Measurements from ENCODE around the gene ALDH1B1. TPM values are rescaled to one million over a fixed set of nuclear protein-coding genes. Genes with fewer than 3 reads are reported as not detected.
A peak's percentile ranks its signal among the peaks of the same experiment; 100 is the strongest.

The ALDH1B1 gene
- total and polyA plus RNA-seq, 10 of the 15 experiments (the other 5 are each of a cell fraction or from before 2014, with no cell fraction given): 8.6 to 38.5 (median 30.9) TPM

- RAD21 ChIA-PET (ENCODE audit: unreplicated experiment): interaction anchor here (1.1 to 1.3 kb wide), 2 partner anchors 11 kb away, joined by 3 to 4 read pairs; no protein-coding TSS in a partner anchor
- no peak for ATAC-seq
- H3K27me3 ChIP-seq (replicated peaks in 1 of 2; ENCODE audit: control insufficient read depth in 2 of 2, insufficient read depth in 2 of 2, low read length in 1 of 2): no peaks in the 10 kb centered on the region
- peaks cover 10% of the 10 kb centered on the region for H3K79me2 ChIP-seq (ENCODE audit: control insufficient read depth, insufficient read depth, low read length)
- CTCF ChIA-PET: interaction anchor here (1.1 to 2.6 kb wide), 4 partner anchors 14 to 162 kb away, joined by 3 to 14 read pairs (median 6); no protein-coding TSS in a partner anchor
- H2AFZ ChIP-seq (ENCODE audit: control insufficient read depth, low read depth, low read length): no peak overlapping the region
- in situ Hi-C loops (cut with MboI) (no loop called here), intact Hi-C loops (cut with micrococcal nuclease; ENCODE audit: unreplicated experiment) (no loop called here)
- BruUV-seq (replicated peaks): no TSS peak
- SMC1A ChIA-PET (ENCODE audit: uncharacterized antibody, unreplicated experiment): interaction anchor here (1.4 to 1.5 kb wide), 2 partner anchors 16 to 300 kb away, joined by 3 to 5 read pairs; no protein-coding TSS in a partner anchor
- no peak for DNase-seq (ENCODE audit: low read depth, low spot score)
- H3K4me3 ChIP-seq: no peak overlapping the region
- POLR2A ChIA-PET: interaction anchor here (0.5 to 1.2 kb wide), 3 partner anchors 14 to 1361 kb away, joined by 3 to 6 read pairs (median 3); no protein-coding TSS in a partner anchor
- WGBS (ENCODE audit: insufficient coverage, insufficient replicate concordance, low lambda C conversion rate, missing lambda C conversion rate): 37% methylated on average over 7 of the region's 7 CpGs
- no peak for FAIRE-seq
- no peaks in the 10 kb centered on the region for H3K36me3 ChIP-seq (ENCODE audit: control insufficient read depth in 2 of 2, insufficient read depth in 2 of 2, low read length in 1 of 2)
- H3K4me2 ChIP-seq (ENCODE audit: control insufficient read depth, insufficient read depth): no peak overlapping the region
- H4K20me1 ChIP-seq (ENCODE audit: control insufficient read depth, insufficient read depth): no peaks in the 10 kb centered on the region
- H3K4me1 ChIP-seq (ENCODE audit: control insufficient read depth, insufficient read depth, low read length): peaks cover 3% of the 10 kb centered on the region; the same call in 1 of the 2 replicates
- no peak overlapping the region for H3K27ac ChIP-seq (ENCODE audit: control insufficient read depth, insufficient read depth)
- H3K9ac ChIP-seq (ENCODE audit: control insufficient read depth, insufficient read depth, low read length): no peak overlapping the region
- peaks cover 6% of the 10 kb centered on the region; the same call in 1 of the 3 replicates for H3K9me3 ChIP-seq (replicated peaks; ENCODE audit: control insufficient read depth, insufficient read depth, low read length)
- TF ChIP-seq FOXK2 (IDR thresholded peaks at IDR 0.05) (no peak), CBFB (IDR thresholded peaks at IDR 0.05; ENCODE audit: low read depth) (no peak), IKZF1 (conservative IDR thresholded peaks at IDR 0.05) (peak; percentile 55), TCF3 (IDR thresholded peaks at IDR 0.05; ENCODE audit: borderline replicate concordance, insufficient read depth, low read depth, low read length) (no peak), MLLT1 (IDR thresholded peaks at IDR 0.05) (no peak), NR2F1 (conservative IDR thresholded peaks at IDR 0.05) (peak; percentile 85), BHLHE40 (IDR thresholded peaks at IDR 0.05; ENCODE audit: borderline replicate concordance in 1 of 2, low read depth in 2 of 2, low read length in 1 of 2) (peak; percentile 34 to 80; a peak in 3 of 4 replicates)
- TF ChIP-seq, protein P1, sequence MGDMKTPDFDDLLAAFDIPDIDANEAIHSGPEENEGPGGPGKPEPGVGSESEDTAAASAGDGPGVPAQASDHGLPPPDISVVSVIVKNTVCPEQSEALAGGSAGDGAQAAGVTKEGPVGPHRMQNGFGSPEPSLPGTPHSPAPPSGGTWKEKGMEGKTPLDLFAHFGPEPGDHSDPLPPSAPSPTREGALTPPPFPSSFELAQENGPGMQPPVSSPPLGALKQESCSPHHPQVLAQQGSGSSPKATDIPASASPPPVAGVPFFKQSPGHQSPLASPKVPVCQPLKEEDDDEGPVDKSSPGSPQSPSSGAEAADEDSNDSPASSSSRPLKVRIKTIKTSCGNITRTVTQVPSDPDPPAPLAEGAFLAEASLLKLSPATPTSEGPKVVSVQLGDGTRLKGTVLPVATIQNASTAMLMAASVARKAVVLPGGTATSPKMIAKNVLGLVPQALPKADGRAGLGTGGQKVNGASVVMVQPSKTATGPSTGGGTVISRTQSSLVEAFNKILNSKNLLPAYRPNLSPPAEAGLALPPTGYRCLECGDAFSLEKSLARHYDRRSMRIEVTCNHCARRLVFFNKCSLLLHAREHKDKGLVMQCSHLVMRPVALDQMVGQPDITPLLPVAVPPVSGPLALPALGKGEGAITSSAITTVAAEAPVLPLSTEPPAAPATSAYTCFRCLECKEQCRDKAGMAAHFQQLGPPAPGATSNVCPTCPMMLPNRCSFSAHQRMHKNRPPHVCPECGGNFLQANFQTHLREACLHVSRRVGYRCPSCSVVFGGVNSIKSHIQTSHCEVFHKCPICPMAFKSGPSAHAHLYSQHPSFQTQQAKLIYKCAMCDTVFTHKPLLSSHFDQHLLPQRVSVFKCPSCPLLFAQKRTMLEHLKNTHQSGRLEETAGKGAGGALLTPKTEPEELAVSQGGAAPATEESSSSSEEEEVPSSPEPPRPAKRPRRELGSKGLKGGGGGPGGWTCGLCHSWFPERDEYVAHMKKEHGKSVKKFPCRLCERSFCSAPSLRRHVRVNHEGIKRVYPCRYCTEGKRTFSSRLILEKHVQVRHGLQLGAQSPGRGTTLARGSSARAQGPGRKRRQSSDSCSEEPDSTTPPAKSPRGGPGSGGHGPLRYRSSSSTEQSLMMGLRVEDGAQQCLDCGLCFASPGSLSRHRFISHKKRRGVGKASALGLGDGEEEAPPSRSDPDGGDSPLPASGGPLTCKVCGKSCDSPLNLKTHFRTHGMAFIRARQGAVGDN (IDR thresholded peaks at IDR 0.05): peak; percentile 60
- TF ChIP-seq, protein P2, sequence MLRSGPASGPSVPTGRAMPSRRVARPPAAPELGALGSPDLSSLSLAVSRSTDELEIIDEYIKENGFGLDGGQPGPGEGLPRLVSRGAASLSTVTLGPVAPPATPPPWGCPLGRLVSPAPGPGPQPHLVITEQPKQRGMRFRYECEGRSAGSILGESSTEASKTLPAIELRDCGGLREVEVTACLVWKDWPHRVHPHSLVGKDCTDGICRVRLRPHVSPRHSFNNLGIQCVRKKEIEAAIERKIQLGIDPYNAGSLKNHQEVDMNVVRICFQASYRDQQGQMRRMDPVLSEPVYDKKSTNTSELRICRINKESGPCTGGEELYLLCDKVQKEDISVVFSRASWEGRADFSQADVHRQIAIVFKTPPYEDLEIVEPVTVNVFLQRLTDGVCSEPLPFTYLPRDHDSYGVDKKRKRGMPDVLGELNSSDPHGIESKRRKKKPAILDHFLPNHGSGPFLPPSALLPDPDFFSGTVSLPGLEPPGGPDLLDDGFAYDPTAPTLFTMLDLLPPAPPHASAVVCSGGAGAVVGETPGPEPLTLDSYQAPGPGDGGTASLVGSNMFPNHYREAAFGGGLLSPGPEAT (IDR thresholded peaks at IDR 0.05; ENCODE audit: low read depth): peak; percentile 22; the same call in 1 of the 2 replicates
- TF ChIP-seq, protein P3, sequence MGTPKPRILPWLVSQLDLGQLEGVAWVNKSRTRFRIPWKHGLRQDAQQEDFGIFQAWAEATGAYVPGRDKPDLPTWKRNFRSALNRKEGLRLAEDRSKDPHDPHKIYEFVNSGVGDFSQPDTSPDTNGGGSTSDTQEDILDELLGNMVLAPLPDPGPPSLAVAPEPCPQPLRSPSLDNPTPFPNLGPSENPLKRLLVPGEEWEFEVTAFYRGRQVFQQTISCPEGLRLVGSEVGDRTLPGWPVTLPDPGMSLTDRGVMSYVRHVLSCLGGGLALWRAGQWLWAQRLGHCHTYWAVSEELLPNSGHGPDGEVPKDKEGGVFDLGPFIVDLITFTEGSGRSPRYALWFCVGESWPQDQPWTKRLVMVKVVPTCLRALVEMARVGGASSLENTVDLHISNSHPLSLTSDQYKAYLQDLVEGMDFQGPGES (IDR thresholded peaks at IDR 0.05): no peak
Observed at GRCh38 chr9:38388283-38389223, 3.9 kb upstream of the ALDH1B1 start.
